Fibroblast of villous mesenchyme (primary cell): Measurements from ENCODE around the gene RAB3D. TPM values are rescaled to one million over a fixed set of nuclear protein-coding genes. Genes with fewer than 3 reads are reported as not detected.

Experiments used
- DNase-seq: peaks from one replicate; pipeline ENCODE4 v3.0.0-alpha.2; 2010; ENCODE audit warnings: low read depth
- H3K4me3 ChIP-seq: 2 replicates; pipeline ENCODE4 v1.5.1; 2011; ENCODE audit warnings: low read depth, mild to moderate bottlenecking, low read length
- CTCF ChIP-seq: IDR thresholded peaks from 2 replicates; pipeline ENCODE4 v1.5.1; 2012; ENCODE audit warnings: low read depth, mild to moderate bottlenecking, low read length; ENCODE audit not compliant: insufficient read depth
- total RNA-seq: library from RNA; depleted of rRNA; stranded (reverse); fragments of >200 nt; gene quantifications from 2 replicates; pipeline ENCODE4 v1.2.3, GENCODE V29; 2012

RAB3D gene
- total RNA-seq, 1 donor: 9.1 TPM

- no peak overlapping the region for H3K4me3 ChIP-seq
- DNase-seq: no peak
- no peak for TF ChIP-seq CTCF
These were observed 25.5 kb upstream of the RAB3D start for GRCh38 chr19:11364935-11365334.

GRCh38 chr19:11364296-11364904, 24.9 kb upstream of the RAB3D start:
- no peak for TF ChIP-seq CTCF
- DNase-seq: no peak
- no peak overlapping the region for H3K4me3 ChIP-seq

GRCh38 chr19:11363881-11364280, 24.4 kb upstream of the RAB3D start:
- no peak for TF ChIP-seq CTCF
- no peak overlapping the region for H3K4me3 ChIP-seq
- DNase-seq: no peak

GRCh38 chr19:11361771-11362731, 22.6 kb upstream of the RAB3D start:
- no peak overlapping the region for H3K4me3 ChIP-seq
- TF ChIP-seq CTCF: no peak
- DNase-seq: no peak

- no peak for TF ChIP-seq CTCF
- no peak overlapping the region for H3K4me3 ChIP-seq
- no peak for DNase-seq
These were observed 21.7 kb upstream of the RAB3D start for GRCh38 chr19:11361037-11361770.

- no peak for DNase-seq
- TF ChIP-seq CTCF: no peak
- no peak overlapping the region for H3K4me3 ChIP-seq
These were observed 20.0 kb upstream of the RAB3D start for GRCh38 chr19:11359421-11359820.
